ENCODE data around the gene PDE1C. TPM values are rescaled to one million over a fixed set of nuclear protein-coding genes. Genes with fewer than 3 reads are reported as not detected.

The PDE1C gene
- total and polyA plus RNA-seq, 2 of the 4 experiments (the other 2 are of a cell fraction), result 14.2 to 61.5 TPM

DNA sequence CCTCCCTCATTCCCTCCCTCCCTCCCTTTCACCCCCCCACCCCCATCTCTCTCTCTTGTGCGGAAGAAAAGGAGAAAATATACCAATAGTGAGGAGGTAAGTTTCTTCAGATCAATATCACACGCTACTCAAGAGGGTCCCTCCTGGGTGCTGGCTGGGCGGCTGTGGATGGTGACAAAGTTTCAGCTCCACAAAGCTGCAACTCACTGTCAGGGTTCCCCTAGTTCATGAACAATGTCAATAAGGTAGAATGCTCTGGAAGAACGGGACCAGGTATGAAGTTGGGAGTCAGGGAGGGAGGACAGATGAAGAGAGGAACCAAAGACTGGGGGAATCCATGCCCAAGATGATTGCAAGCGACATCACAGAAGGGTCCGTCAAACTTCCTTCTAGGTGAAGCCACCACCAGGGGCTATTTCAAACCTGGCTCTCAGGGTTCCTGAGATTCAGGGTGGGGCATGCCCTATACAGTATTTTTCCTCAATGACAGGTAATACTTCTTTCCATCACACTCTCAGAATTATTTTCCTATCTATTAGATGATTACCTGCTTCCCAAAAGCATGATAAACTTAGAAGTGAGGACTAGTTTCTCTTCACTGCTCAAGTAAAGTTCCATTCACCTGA, 1.4 kb upstream of the PDE1C start (continued):
- TF ChIP-seq RCOR1 (IDR thresholded peaks at IDR 0.05; ENCODE audit: insufficient replicate concordance, low read length), result no peak

DNA sequence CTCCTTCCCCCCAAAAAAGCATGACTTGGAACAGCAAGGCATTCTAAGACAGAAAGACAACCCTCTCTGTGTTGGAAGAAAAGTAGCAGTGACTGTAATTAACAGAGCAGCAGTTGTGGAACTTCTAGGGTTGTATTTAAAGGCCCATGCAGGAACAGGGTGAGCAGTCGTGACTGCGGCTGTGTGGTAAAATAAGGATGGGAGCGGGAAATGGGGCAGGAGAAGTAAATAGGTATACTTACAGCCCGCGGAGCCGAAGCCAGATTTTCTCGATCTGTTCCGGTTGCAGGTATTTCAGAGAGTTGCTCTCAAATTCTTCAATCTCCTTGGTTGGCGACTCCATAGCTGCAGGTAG, 179 bp downstream of the PDE1C start:
- H2BK20ac ChIP-seq (ENCODE audit: low read depth, low read length), result peak overlapping the region; percentile 74
- peak overlapping the region; percentile 92 for H2BK120ac ChIP-seq (ENCODE audit: low read depth, low read length)
- H3K36me3 ChIP-seq (ENCODE audit: control insufficient read depth, insufficient read depth, low read length), result no peaks in the 10 kb centered on the region; the same call in 1 of the 2 replicates
- H3K4me2 ChIP-seq (ENCODE audit: low read depth, low read length), result peak overlapping the region; percentile 76
- ChIA-PET CTCF (no interaction called here), POLR2A (ENCODE audit: unreplicated experiment) (no interaction called here)
- no peaks in the 10 kb centered on the region for H3K9me1 ChIP-seq (ENCODE audit: insufficient read depth, low read length)
- H4K20me1 ChIP-seq (ENCODE audit: insufficient read depth, low read length), result no peaks in the 10 kb centered on the region
- peak overlapping the region; percentile 89; the same call in 2 of the 3 replicates for H2BK15ac ChIP-seq (ENCODE audit: low read depth, low read length)
- no peak; the same call in 1 of the 2 replicates for ATAC-seq (ENCODE audit: low read depth)
- H4K8ac ChIP-seq (ENCODE audit: low read depth in 2 of 2, low read length in 2 of 2), result peak overlapping the region; percentile 43 to 87; a peak in 3 of 4 replicates
- H3K4me3 ChIP-seq (ENCODE audit: insufficient read depth, low read depth, low read length), result peak overlapping the region; percentile 91
- no peaks in the 10 kb centered on the region for H3K27me3 ChIP-seq (ENCODE audit: control insufficient read depth, insufficient read depth, low read length)
- intact Hi-C loops (cut with micrococcal nuclease), result loop anchor here (1.0 to 5.0 kb wide), 4 partner anchors 38 to 325 kb away; no protein-coding TSS in a partner anchor
- peaks cover 10 to 26% of the 10 kb centered on the region in 2 experiments; a peak in 3 of 4 replicates for H3K79me1 ChIP-seq (ENCODE audit: low read depth in 1 of 2, low read length in 2 of 2)
- peak overlapping the region; percentile 68 for H2AK9ac ChIP-seq (replicated peaks; ENCODE audit: low read depth, low read length, poor library complexity)
- in situ Hi-C loops (cut with MboI; ENCODE audit: low sequenced_read_pairs), result no loop called here
- peak overlapping the region; percentile 89 for H2AFZ ChIP-seq (replicated peaks; ENCODE audit: low read length, poor library complexity)
- peaks cover 5% of the 10 kb centered on the region; the same call in 1 of the 2 replicates for H3K4me1 ChIP-seq (ENCODE audit: control insufficient read depth, insufficient read depth, low read length)
- H3K14ac ChIP-seq (replicated peaks; ENCODE audit: low read depth, low read length), result peak overlapping the region; percentile 91
- no TSS peak for BruUV-seq (replicated peaks)
- H3K9ac ChIP-seq (ENCODE audit: low read depth, low read length), result peak overlapping the region; percentile 87
- peak overlapping the region; percentile 96 for H3K23ac ChIP-seq (ENCODE audit: low read depth, low read length)
- H4K5ac ChIP-seq (ENCODE audit: low read depth, low read length), result peak overlapping the region; percentile 81; the same call in 1 of the 2 replicates
- H4K91ac ChIP-seq (ENCODE audit: insufficient read depth, low read depth, low read length), result peak overlapping the region; percentile 93
- no peak overlapping the region for H2AK5ac ChIP-seq (ENCODE audit: low read depth, low read length)
- H3K56ac ChIP-seq (ENCODE audit: extremely low read depth, insufficient read depth, low read length), result peak overlapping the region; percentile 66
- no CpG with 5 or more reads among the region's 9 CpGs for WGBS, 2 experiments (ENCODE audit: extremely low coverage in 2 of 2, insufficient read length in 1 of 2)
- no peaks in the 10 kb centered on the region for H3K9me3 ChIP-seq (ENCODE audit: control insufficient read depth, insufficient read depth, low read length)
- peak overlapping the region; percentile 61 for H2BK5ac ChIP-seq (ENCODE audit: low read depth, low read length, poor library complexity, severe bottlenecking)
- peak overlapping the region; percentile 84; the same call in 1 of the 2 replicates for H3K18ac ChIP-seq (ENCODE audit: low read depth, low read length)
- H3K27ac ChIP-seq (ENCODE audit: insufficient read depth, low read length), result peak overlapping the region; percentile 49
- H3K4ac ChIP-seq (ENCODE audit: low read depth, low read length), result peak overlapping the region; percentile 86
- dilution Hi-C loops (cut with HindIII; ENCODE audit: low sequenced_read_pairs, unreplicated experiment), result no loop called here
- DNase-seq, result no peak
- TF ChIP-seq SMC3 (IDR thresholded peaks at IDR 0.05; ENCODE audit: low read depth, low read length), result no peak
- TF ChIP-seq CEBPB (IDR thresholded peaks at IDR 0.05; ENCODE audit: low read depth, low read length), result no peak
- no peak for TF ChIP-seq RCOR1 (IDR thresholded peaks at IDR 0.05; ENCODE audit: insufficient replicate concordance, low read length)
- no peak for TF ChIP-seq MXI1 (IDR thresholded peaks at IDR 0.05; ENCODE audit: borderline replicate concordance, low read depth, low read length)
- TF ChIP-seq, protein P1, sequence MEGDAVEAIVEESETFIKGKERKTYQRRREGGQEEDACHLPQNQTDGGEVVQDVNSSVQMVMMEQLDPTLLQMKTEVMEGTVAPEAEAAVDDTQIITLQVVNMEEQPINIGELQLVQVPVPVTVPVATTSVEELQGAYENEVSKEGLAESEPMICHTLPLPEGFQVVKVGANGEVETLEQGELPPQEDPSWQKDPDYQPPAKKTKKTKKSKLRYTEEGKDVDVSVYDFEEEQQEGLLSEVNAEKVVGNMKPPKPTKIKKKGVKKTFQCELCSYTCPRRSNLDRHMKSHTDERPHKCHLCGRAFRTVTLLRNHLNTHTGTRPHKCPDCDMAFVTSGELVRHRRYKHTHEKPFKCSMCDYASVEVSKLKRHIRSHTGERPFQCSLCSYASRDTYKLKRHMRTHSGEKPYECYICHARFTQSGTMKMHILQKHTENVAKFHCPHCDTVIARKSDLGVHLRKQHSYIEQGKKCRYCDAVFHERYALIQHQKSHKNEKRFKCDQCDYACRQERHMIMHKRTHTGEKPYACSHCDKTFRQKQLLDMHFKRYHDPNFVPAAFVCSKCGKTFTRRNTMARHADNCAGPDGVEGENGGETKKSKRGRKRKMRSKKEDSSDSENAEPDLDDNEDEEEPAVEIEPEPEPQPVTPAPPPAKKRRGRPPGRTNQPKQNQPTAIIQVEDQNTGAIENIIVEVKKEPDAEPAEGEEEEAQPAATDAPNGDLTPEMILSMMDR (conservative IDR thresholded peaks at IDR 0.05; ENCODE audit: low read depth, low read length), result no peak
- no peak for TF ChIP-seq CHD1 (IDR thresholded peaks at IDR 0.05; ENCODE audit: low read depth, low read length)
- no peak for TF ChIP-seq FOS (IDR thresholded peaks at IDR 0.05; ENCODE audit: low read depth, low read length)
- TF ChIP-seq, protein P2, sequence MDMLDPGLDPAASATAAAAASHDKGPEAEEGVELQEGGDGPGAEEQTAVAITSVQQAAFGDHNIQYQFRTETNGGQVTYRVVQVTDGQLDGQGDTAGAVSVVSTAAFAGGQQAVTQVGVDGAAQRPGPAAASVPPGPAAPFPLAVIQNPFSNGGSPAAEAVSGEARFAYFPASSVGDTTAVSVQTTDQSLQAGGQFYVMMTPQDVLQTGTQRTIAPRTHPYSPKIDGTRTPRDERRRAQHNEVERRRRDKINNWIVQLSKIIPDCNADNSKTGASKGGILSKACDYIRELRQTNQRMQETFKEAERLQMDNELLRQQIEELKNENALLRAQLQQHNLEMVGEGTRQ (IDR thresholded peaks at IDR 0.05; ENCODE audit: low read depth, low read length), result no peak
- TF ChIP-seq NFE2L2 (IDR thresholded peaks at IDR 0.05; ENCODE audit: low read depth, low read length), result no peak
- no peak for TF ChIP-seq ELK1 (IDR thresholded peaks at IDR 0.05; ENCODE audit: borderline replicate concordance, low read depth, low read length)
- no peak for TF ChIP-seq BHLHE40 (IDR thresholded peaks at IDR 0.05; ENCODE audit: low read depth, low read length)
- no peak for TF ChIP-seq RFX5 (IDR thresholded peaks at IDR 0.05; ENCODE audit: low read depth, low read length)

Measured in IMR-90 (cell line).